ENCODE results near the gene ANO8.

GRCh38 chr19:17289489-17289888 lies 45.2 kb downstream of the ANO8 start:
- TF ChIP-seq POLR2A (IDR thresholded peaks at IDR 0.05) (no peak), CTCF (IDR thresholded peaks at IDR 0.05 in 8 of 11, conservative IDR thresholded peaks at IDR 0.05 in 3 of 11) (peak in 1 of 11 experiments; percentile 14), POLR2AphosphoS5 (IDR thresholded peaks at IDR 0.05) (no peak)
